Measurements from ENCODE around the gene ZNF185. TPM values are rescaled to one million over a fixed set of nuclear protein-coding genes. Genes with fewer than 3 reads are reported as not detected.

Gene ZNF185
- total and polyA plus RNA-seq, 10 of the 15 experiments (the other 5 are each of a cell fraction or from before 2014, with no cell fraction given), result 0.23 to 1.3 (median 0.55) TPM

DNA sequence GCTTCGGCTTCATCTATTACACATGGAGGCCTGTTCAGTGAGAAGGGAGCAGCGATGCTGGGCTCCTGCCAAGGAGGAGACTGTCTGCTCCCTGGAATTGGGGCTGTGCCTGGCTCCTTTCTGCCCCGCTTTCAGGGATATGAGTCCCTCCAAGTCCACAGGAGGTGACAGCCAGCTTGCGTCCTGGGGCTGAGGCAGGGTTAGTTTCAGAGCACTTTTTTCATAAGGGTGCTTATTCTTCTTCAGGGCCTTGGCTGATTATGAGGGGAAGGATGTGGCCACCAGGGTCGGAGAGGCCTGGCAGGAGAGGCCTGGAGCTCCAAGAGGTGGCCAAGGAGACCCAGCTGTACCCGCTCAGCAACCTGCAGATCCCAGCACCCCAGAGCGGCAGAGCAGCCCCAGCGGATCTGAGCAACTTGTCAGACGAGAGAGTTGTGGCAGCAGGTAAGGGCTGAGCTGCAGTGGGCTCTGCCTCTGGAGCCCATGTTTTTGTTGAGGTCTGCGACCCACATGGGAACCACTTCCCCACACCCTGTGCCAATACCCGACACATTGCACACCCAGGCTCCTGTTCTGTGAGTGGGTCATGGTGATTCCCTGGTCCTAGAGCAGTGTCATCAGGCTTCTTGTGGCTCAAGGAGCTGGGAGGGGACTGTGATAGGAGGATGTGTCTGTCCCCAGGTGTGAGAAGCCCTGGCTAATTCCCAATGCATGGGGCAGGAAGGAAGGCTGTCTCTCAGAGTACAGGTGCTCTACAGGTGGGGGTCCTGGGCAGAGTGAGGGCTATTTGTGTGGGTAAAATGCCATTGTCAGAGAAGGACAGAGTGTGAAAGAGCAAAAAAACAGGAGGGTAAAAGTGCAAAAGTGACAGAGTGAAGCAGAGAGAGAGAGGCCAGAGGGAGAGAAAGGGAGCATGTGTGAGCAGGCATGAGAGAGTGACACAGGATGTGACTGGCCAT lies 47.4 kb downstream of the ZNF185 start:
- BruUV-seq (replicated peaks), result no TSS peak
- no peak for FAIRE-seq
- H3K9me3 ChIP-seq (replicated peaks; ENCODE audit: control insufficient read depth, insufficient read depth, low read length), result no peaks in the 10 kb centered on the region
- H3K9ac ChIP-seq (ENCODE audit: control insufficient read depth, insufficient read depth, low read length), result no peak overlapping the region
- no peak for DNase-seq (ENCODE audit: low read depth, low spot score)
- SMC1A ChIA-PET (ENCODE audit: uncharacterized antibody, unreplicated experiment), result interaction anchor here (1.4 kb wide), 1 partner anchor 561 kb away, joined by 3 read pairs; no protein-coding TSS in a partner anchor
- RAD21 ChIA-PET (ENCODE audit: unreplicated experiment), result no interaction called here
- no peaks in the 10 kb centered on the region for H3K79me2 ChIP-seq (ENCODE audit: control insufficient read depth, insufficient read depth, low read length)
- no peak overlapping the region for H3K4me3 ChIP-seq
- H3K27me3 ChIP-seq (replicated peaks in 1 of 2; ENCODE audit: control insufficient read depth in 2 of 2, insufficient read depth in 2 of 2, low read length in 1 of 2), result no peaks in the 10 kb centered on the region; a peak in 1 of 4 replicates
- intact Hi-C loops (cut with micrococcal nuclease; ENCODE audit: unreplicated experiment) (no loop called here), in situ Hi-C loops (cut with MboI) (loop anchor here (5.0 to 10.0 kb wide), 2 partner anchors 560 to 727 kb away; partner anchors contain the start of gene PNCK)
- no peak overlapping the region for H2AFZ ChIP-seq (ENCODE audit: control insufficient read depth, low read depth, low read length)
- no peaks in the 10 kb centered on the region for H3K36me3 ChIP-seq (ENCODE audit: control insufficient read depth in 2 of 2, insufficient read depth in 2 of 2, low read length in 1 of 2)
- H4K20me1 ChIP-seq (ENCODE audit: control insufficient read depth, insufficient read depth), result no peaks in the 10 kb centered on the region
- POLR2A ChIA-PET, result no interaction called here
- ATAC-seq, result no peak
- H3K4me1 ChIP-seq (ENCODE audit: control insufficient read depth, insufficient read depth, low read length), result no peaks in the 10 kb centered on the region
- no peak overlapping the region for H3K27ac ChIP-seq (ENCODE audit: control insufficient read depth, insufficient read depth)
- no peak for TF ChIP-seq IRF4 (IDR thresholded peaks at IDR 0.05; ENCODE audit: low read depth, low read length)
- TF ChIP-seq, protein P1, sequence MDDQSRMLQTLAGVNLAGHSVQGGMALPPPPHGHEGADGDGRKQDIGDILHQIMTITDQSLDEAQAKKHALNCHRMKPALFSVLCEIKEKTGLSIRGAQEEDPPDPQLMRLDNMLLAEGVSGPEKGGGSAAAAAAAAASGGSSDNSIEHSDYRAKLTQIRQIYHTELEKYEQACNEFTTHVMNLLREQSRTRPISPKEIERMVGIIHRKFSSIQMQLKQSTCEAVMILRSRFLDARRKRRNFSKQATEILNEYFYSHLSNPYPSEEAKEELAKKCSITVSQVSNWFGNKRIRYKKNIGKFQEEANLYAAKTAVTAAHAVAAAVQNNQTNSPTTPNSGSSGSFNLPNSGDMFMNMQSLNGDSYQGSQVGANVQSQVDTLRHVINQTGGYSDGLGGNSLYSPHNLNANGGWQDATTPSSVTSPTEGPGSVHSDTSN (IDR thresholded peaks at IDR 0.05; ENCODE audit: insufficient replicate concordance, low read depth, low read length), result no peak
- TF ChIP-seq JUND (IDR thresholded peaks at IDR 0.05; ENCODE audit: low read depth, low read length), result no peak
- TF ChIP-seq TCF12 (IDR thresholded peaks at IDR 0.05; ENCODE audit: low read depth, low read length), result no peak
- TF ChIP-seq, protein P2, sequence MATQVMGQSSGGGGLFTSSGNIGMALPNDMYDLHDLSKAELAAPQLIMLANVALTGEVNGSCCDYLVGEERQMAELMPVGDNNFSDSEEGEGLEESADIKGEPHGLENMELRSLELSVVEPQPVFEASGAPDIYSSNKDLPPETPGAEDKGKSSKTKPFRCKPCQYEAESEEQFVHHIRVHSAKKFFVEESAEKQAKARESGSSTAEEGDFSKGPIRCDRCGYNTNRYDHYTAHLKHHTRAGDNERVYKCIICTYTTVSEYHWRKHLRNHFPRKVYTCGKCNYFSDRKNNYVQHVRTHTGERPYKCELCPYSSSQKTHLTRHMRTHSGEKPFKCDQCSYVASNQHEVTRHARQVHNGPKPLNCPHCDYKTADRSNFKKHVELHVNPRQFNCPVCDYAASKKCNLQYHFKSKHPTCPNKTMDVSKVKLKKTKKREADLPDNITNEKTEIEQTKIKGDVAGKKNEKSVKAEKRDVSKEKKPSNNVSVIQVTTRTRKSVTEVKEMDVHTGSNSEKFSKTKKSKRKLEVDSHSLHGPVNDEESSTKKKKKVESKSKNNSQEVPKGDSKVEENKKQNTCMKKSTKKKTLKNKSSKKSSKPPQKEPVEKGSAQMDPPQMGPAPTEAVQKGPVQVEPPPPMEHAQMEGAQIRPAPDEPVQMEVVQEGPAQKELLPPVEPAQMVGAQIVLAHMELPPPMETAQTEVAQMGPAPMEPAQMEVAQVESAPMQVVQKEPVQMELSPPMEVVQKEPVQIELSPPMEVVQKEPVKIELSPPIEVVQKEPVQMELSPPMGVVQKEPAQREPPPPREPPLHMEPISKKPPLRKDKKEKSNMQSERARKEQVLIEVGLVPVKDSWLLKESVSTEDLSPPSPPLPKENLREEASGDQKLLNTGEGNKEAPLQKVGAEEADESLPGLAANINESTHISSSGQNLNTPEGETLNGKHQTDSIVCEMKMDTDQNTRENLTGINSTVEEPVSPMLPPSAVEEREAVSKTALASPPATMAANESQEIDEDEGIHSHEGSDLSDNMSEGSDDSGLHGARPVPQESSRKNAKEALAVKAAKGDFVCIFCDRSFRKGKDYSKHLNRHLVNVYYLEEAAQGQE (IDR thresholded peaks at IDR 0.05; ENCODE audit: low read depth, low read length), result no peak
- TF ChIP-seq SUPT20H (IDR thresholded peaks at IDR 0.05; ENCODE audit: borderline replicate concordance, control insufficient read depth, low read depth, low read length), result no peak
- no peak for TF ChIP-seq DPF2 (IDR thresholded peaks at IDR 0.05)
- WGBS (ENCODE audit: insufficient coverage, insufficient replicate concordance, low lambda C conversion rate, missing lambda C conversion rate), result 69% methylated on average over 11 of the region's 11 CpGs
- CTCF ChIA-PET, result interaction anchor here (4.4 kb wide), 1 partner anchor 723 kb away, joined by 25 read pairs; no protein-coding TSS in a partner anchor
- no peak overlapping the region for H3K4me2 ChIP-seq (ENCODE audit: control insufficient read depth, insufficient read depth)

Measured in GM12878 (cell line).